Measurements from ENCODE around the gene ATG16L2. TPM values are rescaled to one million over a fixed set of nuclear protein-coding genes. Genes with fewer than 3 reads are reported as not detected.
A peak's percentile ranks its signal among the peaks of the same experiment; 100 is the strongest.
"Not testable (repeated sequence)": the region's sequence is repeated elsewhere in the genome, so short reads cannot be mapped to it uniquely, and the experiment has no call there.

ATG16L2 gene
- total RNA-seq, 5 donors from 2014 or later (not counting 1 experiment from before 2014, with no cell fraction given) = 107 to 145 (median 127) TPM

GRCh38 chr11:72825661-72826060, 11.4 kb downstream of the ATG16L2 start:
- H3K27me3 ChIP-seq (replicated peaks in 1 of 2; ENCODE audit: control insufficient read depth in 2 of 2, extremely low read depth in 1 of 2, insufficient read depth in 2 of 2, low read length in 1 of 2) = no peaks in the 10 kb centered on the region
- H3K9me3 ChIP-seq = no peaks in the 10 kb centered on the region
- no peak overlapping the region for H3K4me3 ChIP-seq (ENCODE audit: control insufficient read depth in 1 of 2, extremely low read depth in 1 of 2, low read length in 1 of 2)
- H3K4me1 ChIP-seq (ENCODE audit: control insufficient read depth in 1 of 2, extremely low read depth in 1 of 2, insufficient read depth in 2 of 2, low read length in 2 of 2) = peaks cover 6 to 36% of the 10 kb centered on the region in 2 experiments
- no peaks in the 10 kb centered on the region for H3K27me3 Mint-ChIP-seq
- WGBS (ENCODE audit: insufficient coverage) = 100% methylated on average over 4 of the region's 4 CpGs
- ATAC-seq (replicated peaks in 1 of 4) = no peak
- peaks cover 5 to 31% (median 15%) of the 10 kb centered on the region in 3 donors for H3K4me1 Mint-ChIP-seq
- peak overlapping the region in 1 of 2 donors; percentile 50 for H3K27ac Mint-ChIP-seq
- no peaks in the 10 kb centered on the region for H3K9me3 Mint-ChIP-seq
- CTCF ChIA-PET = no interaction called here
- peaks cover 17 to 73% of the 10 kb centered on the region in 2 donors for H3K36me3 ChIP-seq (ENCODE audit: control insufficient read depth in 2 of 2, extremely low read depth in 1 of 2, insufficient read depth in 1 of 2, low read length in 1 of 2)
- no peak for DNase-seq
- H3K27ac ChIP-seq (ENCODE audit: low read length) = no peak overlapping the region
- POLR2A ChIA-PET = no interaction called here
- H3K4me3 Mint-ChIP-seq = no peak overlapping the region
- H3K36me3 Mint-ChIP-seq = peaks cover 11% of the 10 kb centered on the region

GRCh38 chr11:72826191-72826941, 12.2 kb downstream of the ATG16L2 start:
- no peak overlapping the region for H3K27ac ChIP-seq (ENCODE audit: low read length)

GRCh38 chr11:72826942-72827480, 12.8 kb downstream of the ATG16L2 start:
- H3K27me3 ChIP-seq (replicated peaks in 1 of 2; ENCODE audit: control insufficient read depth in 2 of 2, extremely low read depth in 1 of 2, insufficient read depth in 2 of 2, low read length in 1 of 2) = no peaks in the 10 kb centered on the region
- CTCF ChIA-PET = interaction anchor here in 1 of 2 donors (1.2 kb wide), 2 partner anchors 11 to 102 kb away, joined by 5 to 10 read pairs; no protein-coding TSS in a partner anchor
- Mint-ChIP-seq H3K27ac (peak overlapping the region; percentile 66 to 79), H3K4me1 (peaks cover 5 to 25% (median 12%) of the 10 kb centered on the region in 3 donors), H3K4me3 (no peak overlapping the region), H3K27me3 (no peaks in the 10 kb centered on the region), H3K9me3 (no peaks in the 10 kb centered on the region), H3K36me3 (peaks cover 7% of the 10 kb centered on the region)
- H3K27ac ChIP-seq (ENCODE audit: low read length) = peak overlapping the region; percentile 68
- H3K36me3 ChIP-seq (ENCODE audit: control insufficient read depth in 2 of 2, extremely low read depth in 1 of 2, insufficient read depth in 1 of 2, low read length in 1 of 2) = peaks cover 11 to 67% of the 10 kb centered on the region in 2 donors
- POLR2A ChIA-PET = no interaction called here
- no peak for DNase-seq
- ATAC-seq (replicated peaks in 1 of 4) = no peak
- WGBS (ENCODE audit: insufficient coverage) = 87% methylated on average over 7 of the region's 8 CpGs
- no peaks in the 10 kb centered on the region for H3K9me3 ChIP-seq
- no peak overlapping the region for H3K4me3 ChIP-seq (ENCODE audit: control insufficient read depth in 1 of 2, extremely low read depth in 1 of 2, low read length in 1 of 2)
- peaks cover 0 to 23% of the 10 kb centered on the region in 2 experiments for H3K4me1 ChIP-seq (ENCODE audit: control insufficient read depth in 1 of 2, extremely low read depth in 1 of 2, insufficient read depth in 2 of 2, low read length in 2 of 2)

More at GRCh38 chr11:72826191-72826941, 12.2 kb downstream of the ATG16L2 start:
- 92% methylated on average over 5 of the region's 15 CpGs for WGBS (ENCODE audit: insufficient coverage)
- Histone ChIP-seq H3K9me3 (no peaks in the 10 kb centered on the region), H3K4me1 (ENCODE audit: control insufficient read depth in 1 of 2, extremely low read depth in 1 of 2, insufficient read depth in 2 of 2, low read length in 2 of 2) (peaks cover 1 to 29% of the 10 kb centered on the region in 2 experiments), H3K36me3 (ENCODE audit: control insufficient read depth in 2 of 2, extremely low read depth in 1 of 2, insufficient read depth in 1 of 2, low read length in 1 of 2) (peaks cover 11 to 69% of the 10 kb centered on the region in 2 donors), H3K4me3 (ENCODE audit: control insufficient read depth in 1 of 2, extremely low read depth in 1 of 2, low read length in 1 of 2) (no peak overlapping the region), H3K27me3 (replicated peaks in 1 of 2; ENCODE audit: control insufficient read depth in 2 of 2, extremely low read depth in 1 of 2, insufficient read depth in 2 of 2, low read length in 1 of 2) (no peaks in the 10 kb centered on the region)
- no peaks in the 10 kb centered on the region for H3K9me3 Mint-ChIP-seq
- no peak for ATAC-seq (replicated peaks in 1 of 4)
- POLR2A ChIA-PET = no interaction called here
- H3K4me3 Mint-ChIP-seq = no peak overlapping the region
- no peaks in the 10 kb centered on the region for H3K27me3 Mint-ChIP-seq
- no peak for DNase-seq
- H3K4me1 Mint-ChIP-seq = peaks cover 5 to 24% (median 11%) of the 10 kb centered on the region in 3 donors
- peaks cover 7% of the 10 kb centered on the region for H3K36me3 Mint-ChIP-seq
- CTCF ChIA-PET = no interaction called here
- peak overlapping the region; percentile 31 to 79 for H3K27ac Mint-ChIP-seq

GRCh38 chr11:72827656-72828055, 13.4 kb downstream of the ATG16L2 start:
- Mint-ChIP-seq H3K27ac (peak overlapping the region; percentile 66 to 79), H3K4me1 (peaks cover 5 to 24% (median 9%) of the 10 kb centered on the region in 3 donors)
- H3K27me3 Mint-ChIP-seq; H3K36me3 Mint-ChIP-seq; H3K9me3 Mint-ChIP-seq; H3K4me3 Mint-ChIP-seq; DNase-seq; POLR2A ChIA-PET; H3K4me3 ChIP-seq (ENCODE audit: control insufficient read depth in 1 of 2, extremely low read depth in 1 of 2, low read length in 1 of 2); H3K27me3 ChIP-seq (replicated peaks in 1 of 2; ENCODE audit: control insufficient read depth in 2 of 2, extremely low read depth in 1 of 2, insufficient read depth in 2 of 2, low read length in 1 of 2); H3K9me3 ChIP-seq: not testable (repeated sequence)
- H3K4me1 ChIP-seq (ENCODE audit: control insufficient read depth in 1 of 2, extremely low read depth in 1 of 2, insufficient read depth in 2 of 2, low read length in 2 of 2) = peaks cover 0 to 18% of the 10 kb centered on the region in 2 experiments
- peaks cover 10 to 68% of the 10 kb centered on the region in 2 donors for H3K36me3 ChIP-seq (ENCODE audit: control insufficient read depth in 2 of 2, extremely low read depth in 1 of 2, insufficient read depth in 1 of 2, low read length in 1 of 2)
- WGBS (ENCODE audit: insufficient coverage) = 94% methylated on average over 3 of the region's 11 CpGs
- CTCF ChIA-PET = interaction anchor here in 1 of 2 donors (0.7 to 1.2 kb wide), 3 partner anchors 12 to 350 kb away, joined by 3 to 10 read pairs (median 5); no protein-coding TSS in a partner anchor
- H3K27ac ChIP-seq (ENCODE audit: low read length) = peak overlapping the region; percentile 68
- peak in 1 of 4 experiments; percentile 31 for ATAC-seq (replicated peaks in 1 of 4)

- Mint-ChIP-seq H3K27ac (peak overlapping the region; percentile 64 to 79), H3K27me3 (no peaks in the 10 kb centered on the region), H3K4me1 (peaks cover 5 to 23% (median 8%) of the 10 kb centered on the region in 3 donors), H3K4me3 (no peak overlapping the region), H3K9me3 (no peaks in the 10 kb centered on the region), H3K36me3 (peaks cover 7% of the 10 kb centered on the region)
- CTCF ChIA-PET = interaction anchor here in 1 of 2 donors (0.7 to 1.2 kb wide), 3 partner anchors 13 to 350 kb away, joined by 3 to 10 read pairs (median 5); no protein-coding TSS in a partner anchor
- Histone ChIP-seq H3K4me3 (ENCODE audit: control insufficient read depth in 1 of 2, extremely low read depth in 1 of 2, low read length in 1 of 2) (no peak overlapping the region), H3K4me1 (ENCODE audit: control insufficient read depth in 1 of 2, extremely low read depth in 1 of 2, insufficient read depth in 2 of 2, low read length in 2 of 2) (peaks cover 0 to 15% of the 10 kb centered on the region in 2 experiments), H3K36me3 (ENCODE audit: control insufficient read depth in 2 of 2, extremely low read depth in 1 of 2, insufficient read depth in 1 of 2, low read length in 1 of 2) (peaks cover 7 to 63% of the 10 kb centered on the region in 2 donors), H3K9me3 (no peaks in the 10 kb centered on the region), H3K27me3 (replicated peaks in 1 of 2; ENCODE audit: control insufficient read depth in 2 of 2, extremely low read depth in 1 of 2, insufficient read depth in 2 of 2, low read length in 1 of 2) (no peaks in the 10 kb centered on the region), H3K27ac (ENCODE audit: low read length) (peak overlapping the region; percentile 68)
- ATAC-seq (replicated peaks in 1 of 4) (no peak), DNase-seq (no peak)
- WGBS (ENCODE audit: insufficient coverage) = 84% methylated on average over 11 of the region's 11 CpGs
- POLR2A ChIA-PET = no interaction called here
These were observed 13.9 kb downstream of the ATG16L2 start for GRCh38 chr11:72828081-72828567.

GRCh38 chr11:72828692-72829101, 14.5 kb downstream of the ATG16L2 start:
- H3K9me3 ChIP-seq = no peaks in the 10 kb centered on the region
- H3K36me3 ChIP-seq (ENCODE audit: control insufficient read depth in 2 of 2, extremely low read depth in 1 of 2, insufficient read depth in 1 of 2, low read length in 1 of 2) = peaks cover 7 to 57% of the 10 kb centered on the region in 2 donors
- peak overlapping the region; percentile 23 for H3K27ac Mint-ChIP-seq
- WGBS (ENCODE audit: insufficient coverage) = 96% methylated on average over 7 of the region's 7 CpGs
- no peak overlapping the region for H3K4me3 ChIP-seq (ENCODE audit: control insufficient read depth in 1 of 2, extremely low read depth in 1 of 2, low read length in 1 of 2)
- no peak for ATAC-seq (replicated peaks in 1 of 4)
- ChIA-PET POLR2A (no interaction called here), CTCF (no interaction called here)
- DNase-seq = no peak
- H3K27me3 Mint-ChIP-seq = no peaks in the 10 kb centered on the region
- H3K27me3 ChIP-seq (replicated peaks in 1 of 2; ENCODE audit: control insufficient read depth in 2 of 2, extremely low read depth in 1 of 2, insufficient read depth in 2 of 2, low read length in 1 of 2) = no peaks in the 10 kb centered on the region
- H3K4me1 ChIP-seq (ENCODE audit: control insufficient read depth in 1 of 2, extremely low read depth in 1 of 2, insufficient read depth in 2 of 2, low read length in 2 of 2) = peaks cover 0 to 15% of the 10 kb centered on the region in 2 experiments
- peak overlapping the region; percentile 68 for H3K27ac ChIP-seq (ENCODE audit: low read length)
- peaks cover 4 to 23% (median 8%) of the 10 kb centered on the region in 3 donors for H3K4me1 Mint-ChIP-seq
- peaks cover 7% of the 10 kb centered on the region for H3K36me3 Mint-ChIP-seq
- H3K9me3 Mint-ChIP-seq = no peaks in the 10 kb centered on the region
- no peak overlapping the region for H3K4me3 Mint-ChIP-seq
